Fibroblast of the aortic adventitia (primary cell): ENCODE results near the gene MGAT4B. TPM values are rescaled to one million over a fixed set of nuclear protein-coding genes. Genes with fewer than 3 reads are reported as not detected.

Experiments
- DNase-seq: peaks from one replicate; pipeline ENCODE4 v3.0.0-alpha.2; 2010; ENCODE audit warnings: low read depth
- H3K4me3 ChIP-seq: 2 replicates; pipeline ENCODE4 v1.5.1; 2011; ENCODE audit warnings: low read depth, mild to moderate bottlenecking, control low read depth, low read length, moderate library complexity
- CTCF ChIP-seq: IDR thresholded peaks from 2 replicates; pipeline ENCODE4 v1.5.1; 2011; ENCODE audit warnings: mild to moderate bottlenecking, low read length, control low read depth, inconsistent platforms; ENCODE audit not compliant: insufficient read depth
- total RNA-seq: library from RNA; depleted of rRNA; stranded (reverse); fragments of >200 nt; gene quantifications from 2 replicates; pipeline ENCODE4 v1.2.3, GENCODE V29; 2012; ENCODE audit warnings: low replicate concordance

The MGAT4B gene
- total RNA-seq, 1 donor = 141 TPM

GRCh38 chr5:179783128-179783527, 23.5 kb downstream of the MGAT4B start:
- no peak overlapping the region for H3K4me3 ChIP-seq
- TF ChIP-seq CTCF = no peak
- DNase-seq = no peak

GRCh38 chr5:179781846-179782245, 24.8 kb downstream of the MGAT4B start:
- no peak overlapping the region for H3K4me3 ChIP-seq
- TF ChIP-seq CTCF = no peak
- DNase-seq = no peak

- TF ChIP-seq CTCF = no peak
- DNase-seq = no peak
- no peak overlapping the region for H3K4me3 ChIP-seq
Observed at GRCh38 chr5:179780362-179780761, 26.3 kb downstream of the MGAT4B start.

GRCh38 chr5:179779826-179780225, 26.8 kb downstream of the MGAT4B start:
- H3K4me3 ChIP-seq = no peak overlapping the region
- DNase-seq = no peak
- no peak for TF ChIP-seq CTCF

- H3K4me3 ChIP-seq = no peak overlapping the region
- no peak for DNase-seq
- TF ChIP-seq CTCF = no peak
Observed at GRCh38 chr5:179778591-179778990, 28.1 kb downstream of the MGAT4B start.

GRCh38 chr5:179777909-179778308, 28.8 kb downstream of the MGAT4B start:
- no peak for DNase-seq
- H3K4me3 ChIP-seq = no peak overlapping the region
- no peak for TF ChIP-seq CTCF

- DNase-seq = no peak
- no peak for TF ChIP-seq CTCF
- H3K4me3 ChIP-seq = no peak overlapping the region
Observed at GRCh38 chr5:179777456-179777855, 29.2 kb downstream of the MGAT4B start.
